IPS-NIHi11 (cell line): ENCODE data around the gene AIFM1.

Experiments used
- DNase-seq: peaks from one replicate; pipeline ENCODE4 v3.0.0; 2012; ENCODE audit warnings: mixed read lengths, low spot score

Gene AIFM1

DNA sequence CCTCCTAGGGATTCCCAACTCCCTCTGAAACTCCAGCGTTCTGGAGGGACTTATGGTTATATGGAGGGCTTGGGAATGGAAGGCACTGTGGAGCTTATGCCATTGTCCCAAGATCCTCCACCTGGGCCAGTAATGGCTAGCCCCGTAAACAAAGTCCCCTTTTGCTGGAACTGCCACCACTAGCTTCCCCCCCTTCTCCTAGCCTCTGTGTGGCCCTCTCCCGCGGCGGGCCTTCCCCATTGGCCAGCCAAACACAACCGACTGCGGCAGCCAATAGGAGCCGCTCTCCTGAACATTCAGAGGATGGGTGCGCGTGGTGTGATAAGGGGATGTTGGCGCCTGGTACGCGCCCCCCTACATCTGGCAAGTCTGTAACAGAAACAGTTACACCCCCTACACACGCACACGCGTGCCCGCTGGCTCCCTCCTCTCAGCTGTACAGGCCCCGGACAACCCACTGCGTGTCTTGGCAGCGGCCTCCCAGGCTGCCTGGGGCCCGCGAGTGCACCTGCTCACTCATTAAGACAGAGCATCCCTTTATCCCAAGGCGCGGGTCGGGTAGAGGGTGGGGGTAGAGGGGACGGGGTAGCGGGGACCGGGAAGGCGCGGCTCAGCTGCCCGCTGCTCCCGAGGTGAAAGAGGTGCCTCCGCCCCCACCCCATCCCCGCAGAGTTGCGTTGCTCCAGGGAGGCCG lies 5.3 kb upstream of the AIFM1 start:
- peak; percentile 79 for DNase-seq

DNA sequence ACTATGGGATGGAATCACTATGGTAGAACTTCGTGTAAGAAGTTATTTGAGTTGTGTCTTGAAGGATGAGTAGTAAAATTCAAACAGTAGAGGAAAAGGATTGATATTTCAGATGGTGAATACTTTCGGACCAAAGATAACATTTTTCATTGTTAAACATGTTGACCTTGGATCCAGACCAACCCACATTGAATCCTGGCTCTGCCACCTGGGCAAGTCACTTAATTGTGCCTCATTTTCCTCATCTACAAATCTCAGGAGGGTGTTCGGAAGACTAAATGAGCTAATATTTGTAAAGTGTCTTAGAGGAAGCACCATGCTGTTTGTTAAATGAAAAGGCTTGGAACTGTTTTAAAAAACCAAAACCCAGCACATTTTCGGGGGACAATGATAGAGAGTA lies 1.4 kb upstream of the AIFM1 start:
- no peak for DNase-seq

DNA sequence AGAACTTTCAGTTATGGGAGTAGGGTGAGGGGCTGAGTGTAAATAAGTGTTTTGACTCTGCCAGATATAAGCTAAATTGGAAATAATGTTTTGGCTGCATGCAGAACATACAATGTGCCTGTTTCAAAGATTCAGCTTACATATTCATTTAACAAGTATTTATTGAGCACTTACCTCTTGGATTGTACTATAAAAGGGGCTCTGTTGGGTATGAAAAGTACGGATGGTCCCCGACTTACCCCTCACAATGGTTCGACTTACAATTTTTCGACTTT lies 799 bp upstream of the AIFM1 start:
- DNase-seq: no peak

DNA sequence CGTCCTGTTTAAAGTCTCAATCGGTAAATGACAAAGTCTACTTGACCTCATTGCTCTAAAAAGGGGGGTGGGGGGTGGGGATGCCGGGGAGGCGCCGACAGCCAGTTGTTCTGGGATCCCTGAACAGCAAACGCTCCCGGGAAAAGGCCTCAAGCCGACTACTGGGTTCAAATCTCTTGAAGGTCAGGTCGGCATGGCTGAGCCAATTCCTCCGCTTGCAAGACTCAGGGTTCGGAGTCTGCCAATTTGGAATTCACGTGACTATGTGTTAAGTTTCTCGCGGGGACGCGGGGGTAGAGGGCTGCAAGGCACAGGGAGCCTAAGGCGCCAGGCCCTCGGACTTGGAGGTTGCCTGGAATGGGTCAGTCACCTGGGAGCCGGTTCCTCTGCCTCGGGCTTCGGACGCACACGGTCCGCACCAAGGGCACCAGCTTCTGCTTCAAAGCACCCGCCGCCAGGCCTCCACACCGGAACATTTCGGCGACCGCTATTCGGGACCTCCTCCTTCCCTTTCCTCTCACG lies 399 bp downstream of the AIFM1 start:
- DNase-seq: peak; percentile 8

DNA sequence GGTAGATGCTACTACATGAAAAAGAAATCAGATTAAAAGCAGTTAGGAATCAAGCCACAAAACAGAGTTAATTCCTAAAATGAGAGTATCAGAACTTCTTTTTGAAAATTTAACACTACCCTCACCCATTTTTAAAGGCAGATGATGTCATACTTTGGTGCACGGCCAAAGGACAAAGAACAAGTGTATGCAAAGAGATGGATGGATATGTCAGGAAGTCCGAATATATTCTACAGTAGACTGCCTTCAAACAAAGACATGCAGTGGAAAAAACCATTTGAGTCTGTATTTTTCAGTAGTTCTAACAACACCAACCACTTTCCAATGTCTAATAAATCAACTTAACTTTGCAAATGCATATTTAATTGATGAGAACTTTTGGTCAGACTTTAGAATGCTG lies 2.2 kb downstream of the AIFM1 start:
- DNase-seq: no peak

DNA sequence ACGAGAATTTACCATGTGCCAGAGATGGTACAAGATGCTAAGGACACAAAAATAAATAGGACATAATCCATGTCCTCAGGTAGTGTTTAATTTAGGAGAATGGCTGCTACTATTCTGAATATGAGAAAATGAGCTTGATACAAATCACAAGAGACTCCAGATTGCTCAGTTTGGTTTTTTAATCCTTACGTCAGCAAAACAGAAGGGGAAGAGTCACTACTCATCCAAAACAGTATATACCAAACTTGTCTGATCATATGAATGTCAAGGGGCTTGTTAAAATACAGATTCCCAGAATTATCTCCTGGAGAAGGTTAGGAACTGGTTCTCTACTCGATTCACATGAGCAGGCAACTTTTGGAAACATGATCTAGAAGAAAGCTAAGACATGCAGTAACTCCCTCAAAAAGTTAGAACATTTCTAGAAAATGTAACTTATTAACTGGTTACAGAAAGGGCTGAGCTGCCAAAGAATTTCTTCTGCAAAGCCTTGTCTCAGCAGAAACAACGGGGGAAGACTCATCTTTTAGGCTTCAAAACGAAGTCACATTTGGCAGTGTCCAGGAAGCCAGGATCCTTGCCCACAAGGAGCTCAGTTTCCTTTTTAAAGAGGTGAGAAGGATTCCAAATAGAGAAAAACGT lies 3.4 kb downstream of the AIFM1 start:
- DNase-seq: no peak

DNA sequence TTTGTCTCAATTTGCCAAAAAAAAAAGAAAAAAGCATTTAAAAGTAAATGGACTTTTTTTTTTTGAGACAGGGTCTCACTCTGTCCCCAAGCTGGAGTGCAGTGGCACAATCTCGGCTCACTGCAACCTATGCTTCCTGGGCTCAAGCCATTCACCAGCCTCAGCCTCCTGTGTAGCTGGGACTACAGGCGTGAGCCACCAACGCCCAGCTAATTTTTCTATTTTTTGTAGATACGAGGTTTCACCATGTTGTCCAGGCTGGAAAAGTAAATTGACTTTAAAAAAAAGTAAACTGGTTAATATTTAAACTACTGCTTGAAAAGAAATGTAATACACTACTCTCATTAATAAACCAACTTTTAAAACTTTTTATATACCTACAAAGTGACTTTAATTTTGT lies 5.9 kb downstream of the AIFM1 start:
- DNase-seq: no peak

DNA sequence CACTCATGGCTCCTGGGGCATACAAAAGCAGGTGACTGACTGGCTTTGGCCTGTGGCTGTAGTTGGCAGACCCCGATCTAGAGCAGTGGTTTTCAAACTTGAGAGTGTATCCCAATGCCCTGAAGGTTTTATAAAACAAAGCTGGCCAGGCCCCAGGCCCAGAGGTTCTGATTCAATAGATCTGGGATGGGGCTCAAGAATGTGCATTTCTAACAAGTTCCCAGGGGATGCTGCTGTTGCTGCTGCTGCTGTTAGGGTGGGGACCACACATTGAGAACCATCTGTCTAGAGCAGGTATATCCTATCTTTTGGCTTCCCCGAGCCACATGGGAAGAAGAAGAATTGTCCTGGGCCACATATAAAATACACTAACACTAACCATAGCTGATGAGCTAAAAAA lies 7.3 kb downstream of the AIFM1 start:
- DNase-seq: no peak

DNA sequence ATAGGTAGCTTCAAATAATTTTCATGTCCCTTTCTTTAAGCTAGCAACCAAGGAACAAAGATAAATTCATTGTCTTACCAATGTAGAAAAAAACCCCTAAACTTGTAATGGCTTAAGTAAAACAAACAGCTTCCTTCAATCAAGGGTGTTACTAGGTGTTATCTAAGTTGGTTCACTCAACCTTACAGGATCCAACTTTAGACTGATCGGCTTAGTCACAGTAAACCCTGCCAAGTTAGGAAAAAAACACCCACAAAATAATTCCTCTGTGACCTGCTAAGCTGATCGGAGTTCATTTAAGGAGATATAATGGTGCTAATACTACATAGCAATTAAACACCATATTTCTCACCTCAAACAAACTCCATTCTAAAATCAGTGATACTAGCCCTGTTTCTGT lies 10.1 kb downstream of the AIFM1 start:
- DNase-seq: no peak

DNA sequence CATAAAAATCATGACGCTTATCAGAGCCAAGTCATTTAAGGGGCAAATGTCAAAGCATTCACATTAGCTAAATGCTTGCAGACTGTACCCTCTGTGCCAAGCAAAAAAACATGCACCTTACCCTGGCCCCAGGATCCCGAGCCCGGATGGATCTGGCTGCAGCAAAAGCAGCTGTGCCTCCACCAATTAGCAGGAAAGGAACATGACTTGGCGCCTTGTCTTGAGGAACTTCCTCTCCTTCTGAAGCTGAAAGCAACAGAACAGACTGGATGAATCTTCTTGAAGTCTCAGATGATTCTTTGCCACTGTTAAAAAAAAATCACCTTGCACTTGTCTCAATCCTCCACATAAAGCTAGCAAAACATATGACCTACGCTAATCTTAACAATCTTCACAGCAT lies 18.0 kb downstream of the AIFM1 start:
- no peak for DNase-seq

DNA sequence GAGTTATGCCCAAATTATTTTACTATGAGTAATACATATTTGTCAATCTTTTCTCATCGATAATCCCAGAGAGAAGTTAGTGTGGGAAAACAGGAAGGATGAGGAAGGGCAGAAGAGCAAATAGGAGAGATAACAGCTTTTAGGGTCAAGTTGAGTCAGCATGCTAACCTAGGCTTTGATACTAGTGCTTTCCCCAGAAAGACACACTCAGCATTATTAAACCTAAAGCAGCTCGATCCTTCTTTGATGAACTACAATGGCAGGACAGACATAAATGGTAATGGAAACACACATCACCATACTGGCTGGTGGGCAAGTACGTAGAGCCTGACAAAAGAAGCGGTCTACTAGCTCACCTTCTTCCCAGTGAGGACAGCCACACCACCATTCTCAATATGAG lies 20.5 kb downstream of the AIFM1 start:
- no peak for DNase-seq

DNA sequence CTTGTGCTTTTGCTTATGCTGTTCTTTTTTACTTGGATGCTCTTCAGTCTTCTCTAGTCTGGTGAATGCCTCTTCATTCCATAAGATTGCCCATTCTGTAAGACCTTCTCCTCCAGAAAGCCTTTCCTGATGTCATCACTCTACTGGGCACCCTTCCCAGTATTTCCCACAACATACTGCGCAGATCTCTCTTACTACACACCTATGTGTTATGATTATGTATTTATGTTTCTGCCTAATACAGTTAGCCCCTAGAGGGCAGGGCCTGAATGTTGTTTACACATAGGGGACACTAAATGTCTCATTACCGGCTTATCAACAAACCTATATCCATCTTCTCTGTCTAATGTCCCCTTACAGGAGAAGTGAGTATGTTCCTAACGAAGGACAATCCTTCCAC lies 21.1 kb downstream of the AIFM1 start:
- no peak for DNase-seq

DNA sequence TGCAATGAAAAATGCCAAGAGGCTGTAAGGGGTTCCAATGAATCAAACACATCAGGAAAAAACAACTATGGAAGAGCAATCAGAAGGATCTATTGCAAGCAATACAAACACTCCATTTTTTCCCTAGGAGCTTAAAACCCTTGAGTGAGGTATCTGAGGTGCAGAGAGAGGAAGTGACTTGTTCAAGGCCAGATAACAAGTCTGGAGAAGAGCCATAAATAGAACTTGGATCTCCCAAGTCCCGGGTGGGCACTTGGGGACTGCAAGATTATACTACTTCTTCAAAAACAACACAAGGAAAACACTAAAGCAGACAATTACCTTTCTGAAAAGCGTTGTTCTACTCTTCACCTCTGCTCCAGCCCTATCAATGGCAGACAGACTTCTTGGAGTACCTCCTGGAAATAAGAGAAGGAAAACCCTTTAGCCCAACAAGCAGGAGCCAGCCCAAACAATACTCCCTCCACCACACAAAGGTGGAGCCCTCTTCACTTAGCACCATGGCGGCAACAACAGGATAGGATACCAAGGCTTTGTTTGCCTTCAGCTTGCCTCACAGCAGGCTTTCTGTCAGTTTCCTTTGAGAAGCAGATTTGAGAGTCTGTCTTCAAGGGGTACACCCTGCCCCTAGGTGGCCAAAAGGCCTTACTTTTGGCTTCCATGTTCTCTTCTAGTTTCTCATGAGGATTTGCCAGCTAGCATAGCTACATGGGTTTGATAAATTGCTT lies 26.0 kb downstream of the AIFM1 start:
- DNase-seq: peak; percentile 30

DNA sequence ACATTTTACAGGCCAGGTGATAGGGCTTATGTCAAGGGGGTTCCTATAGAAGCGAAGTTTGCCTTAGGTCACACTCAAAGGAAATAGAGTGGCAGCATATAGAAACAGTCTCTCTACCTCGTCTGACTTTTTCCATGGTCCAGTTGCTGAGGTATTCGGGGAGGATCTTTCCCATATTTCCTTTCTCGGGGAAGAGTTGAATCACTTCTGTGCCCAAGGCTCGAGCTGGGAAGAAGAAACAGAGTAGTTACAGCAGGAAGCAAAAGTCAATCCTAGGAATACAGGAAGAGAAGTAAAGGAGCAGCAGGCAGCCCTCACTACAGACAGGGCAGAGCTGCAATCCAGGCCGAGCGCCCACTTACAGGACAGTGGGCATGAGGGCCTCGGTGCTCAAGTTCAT lies 28.7 kb downstream of the AIFM1 start:
- DNase-seq: no peak

DNA sequence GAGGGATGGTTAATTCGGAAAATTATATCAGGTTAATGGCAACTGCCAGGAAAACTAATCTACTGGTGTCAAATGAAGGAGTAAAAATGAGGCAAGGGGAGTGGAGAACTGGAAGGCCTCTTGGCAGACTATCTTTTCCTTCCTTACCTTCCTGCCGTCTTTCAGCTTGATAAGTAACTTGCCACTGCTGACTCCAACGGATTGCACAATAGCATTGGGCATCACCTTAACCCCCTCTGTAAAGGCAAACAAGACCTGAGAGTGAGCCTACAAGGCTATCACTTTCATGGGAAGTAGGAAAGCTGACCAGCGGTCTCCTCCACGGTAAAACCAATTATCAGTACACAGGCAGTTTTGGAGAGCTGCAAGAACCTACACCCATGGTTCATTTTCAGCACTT lies 29.1 kb downstream of the AIFM1 start:
- DNase-seq: no peak

DNA sequence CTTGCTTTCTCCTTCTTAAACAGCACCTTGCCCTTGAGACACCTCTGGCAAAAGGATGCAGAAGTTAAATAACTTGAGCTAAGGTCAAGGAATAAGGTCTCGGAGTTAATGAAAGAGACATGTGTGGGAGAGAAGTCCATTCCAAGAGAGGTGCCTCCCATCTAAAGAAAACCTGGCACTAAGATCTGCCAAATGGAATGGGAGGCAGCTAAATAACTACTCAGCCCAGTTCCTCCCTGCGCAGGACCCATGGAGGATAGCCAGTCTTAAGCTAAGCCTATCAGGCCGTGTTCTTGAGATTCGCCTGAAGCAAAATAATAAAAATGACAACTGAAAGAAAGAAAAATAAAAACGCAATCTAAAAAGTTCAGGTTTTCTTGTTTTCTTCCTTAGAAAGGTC lies 34.7 kb downstream of the AIFM1 start:
- no peak for DNase-seq

DNA sequence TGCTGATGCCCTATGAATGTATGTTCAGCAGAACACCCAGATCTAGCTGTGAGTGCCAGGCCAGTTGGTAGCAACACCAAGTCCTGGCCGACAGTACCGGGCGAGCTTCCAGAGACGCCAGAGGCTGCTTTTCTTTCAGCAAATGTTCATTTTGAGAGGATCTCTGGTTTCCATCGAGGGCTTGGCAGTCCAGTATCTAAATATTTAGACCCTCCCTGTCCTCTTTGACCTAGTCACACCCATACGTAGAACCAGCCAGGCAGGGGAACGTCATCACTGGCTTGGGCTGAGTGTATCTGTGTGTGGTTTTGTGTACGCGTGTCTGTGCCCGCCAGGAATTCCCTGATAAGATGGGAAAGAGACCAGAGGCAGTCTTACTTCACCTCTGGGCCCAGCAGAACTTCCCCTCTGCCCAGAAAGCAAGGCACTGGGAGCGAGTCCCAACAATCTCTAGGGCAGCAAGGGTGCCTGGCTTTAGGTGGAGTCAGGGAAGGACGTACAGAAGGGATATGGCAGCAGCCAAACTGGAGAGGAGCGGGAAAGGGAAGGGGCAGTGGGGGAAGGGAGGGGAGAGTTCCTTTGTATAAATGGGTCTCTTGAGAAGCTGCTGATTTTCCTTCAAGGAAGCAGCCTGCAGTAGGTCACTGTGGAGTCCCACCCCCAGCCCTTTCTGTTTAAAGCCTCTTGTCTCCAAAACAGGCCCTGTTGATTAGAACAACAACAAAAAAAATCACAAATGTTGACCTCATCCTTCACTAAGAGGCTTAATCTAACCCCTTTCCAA lies 40.4 kb downstream of the AIFM1 start:
- DNase-seq: no peak

DNA sequence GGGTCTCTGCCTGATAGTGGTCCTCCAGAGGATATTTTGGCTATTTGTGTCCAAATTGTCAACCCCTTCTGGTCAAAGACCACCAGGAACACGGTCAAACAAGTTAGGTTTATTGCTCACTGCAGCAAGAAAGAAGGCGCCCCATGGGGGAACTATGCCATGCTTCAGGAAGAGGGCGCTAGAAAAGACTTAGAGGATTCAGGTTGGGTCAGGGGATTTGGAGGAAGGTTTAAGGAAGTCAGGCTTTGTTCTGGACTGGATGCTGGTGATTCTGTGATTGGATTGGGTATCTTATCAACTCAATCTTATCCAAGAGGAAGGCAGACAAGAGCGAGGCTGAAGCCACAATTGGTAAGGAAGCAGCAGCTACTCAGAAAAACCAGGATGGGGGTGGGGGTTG lies 41.1 kb downstream of the AIFM1 start:
- DNase-seq: no peak

DNA sequence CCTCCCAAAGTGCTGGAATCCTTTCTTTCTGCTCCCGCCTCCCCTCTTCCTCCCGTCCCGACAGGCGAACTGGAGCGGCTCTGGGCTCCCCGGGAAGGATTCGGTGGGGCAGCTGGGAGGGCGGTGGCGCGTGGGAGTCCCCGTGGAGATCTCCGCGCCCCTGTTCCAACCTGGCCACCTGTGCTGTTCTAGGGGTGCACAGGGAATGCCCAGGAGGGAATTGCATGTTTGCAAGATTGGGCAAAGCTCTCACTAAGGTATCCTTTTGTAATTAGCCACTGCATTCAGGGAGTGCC lies 44.2 kb downstream of the AIFM1 start:
- DNase-seq: no peak

DNA sequence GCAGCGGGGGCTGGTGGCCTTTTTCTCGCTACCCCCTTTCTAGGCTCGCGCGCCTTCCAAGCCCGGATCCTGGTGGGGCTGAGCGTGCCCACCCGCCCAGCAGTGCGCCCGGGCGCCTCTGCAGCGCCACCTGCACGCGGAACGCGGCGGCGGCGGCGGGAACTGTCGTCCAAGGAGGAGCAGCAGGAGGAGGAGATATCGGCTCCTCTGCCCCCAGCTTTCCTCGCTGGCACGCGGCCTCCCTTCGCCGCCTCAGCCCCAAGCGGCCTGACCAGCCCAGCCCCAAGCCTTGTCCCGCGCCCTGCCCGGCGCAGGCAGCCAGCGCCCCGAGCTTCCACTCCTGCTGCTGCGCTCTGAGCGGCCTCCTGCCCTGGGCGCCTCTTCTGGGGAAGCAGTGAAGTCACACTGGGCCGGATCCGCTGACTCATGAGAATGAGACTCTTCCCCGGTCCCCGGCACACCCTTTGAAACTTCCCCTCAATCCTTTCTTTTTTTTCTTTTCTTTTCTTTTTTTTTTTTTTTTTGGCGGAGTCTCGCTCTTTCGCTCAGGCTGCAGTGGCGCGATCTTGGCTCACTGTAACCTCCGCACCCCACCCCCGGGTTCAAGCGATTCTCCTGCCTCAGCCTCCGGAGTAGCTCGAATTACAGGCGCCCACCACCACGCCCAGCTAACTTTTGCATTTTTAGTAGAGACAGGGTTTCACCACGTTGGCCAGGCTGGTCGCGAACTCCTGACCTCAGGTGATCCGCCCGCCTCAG lies 44.7 kb downstream of the AIFM1 start:
- peak; percentile 76 for DNase-seq

DNA sequence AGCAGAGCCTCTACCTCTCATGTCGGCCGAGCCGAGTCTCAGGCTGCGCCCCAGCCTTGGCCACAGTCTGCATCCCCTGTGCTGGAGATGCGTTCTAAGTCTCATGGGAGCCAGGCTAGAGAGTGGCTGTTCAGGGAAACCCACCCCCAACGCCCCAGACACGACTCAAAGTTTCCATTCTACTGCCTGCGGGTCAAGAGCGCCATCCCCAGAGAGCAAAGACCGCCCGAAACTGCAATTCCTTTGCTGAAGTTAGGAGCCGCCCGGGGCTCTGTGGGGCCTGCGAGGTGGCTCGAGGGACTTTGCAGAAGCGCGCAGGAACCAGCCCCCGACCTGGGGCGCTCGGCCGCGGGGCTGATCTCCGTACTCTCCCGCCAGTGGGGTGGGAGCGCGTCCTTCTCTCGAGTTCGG lies 45.3 kb downstream of the AIFM1 start:
- peak; percentile 56 for DNase-seq

DNA sequence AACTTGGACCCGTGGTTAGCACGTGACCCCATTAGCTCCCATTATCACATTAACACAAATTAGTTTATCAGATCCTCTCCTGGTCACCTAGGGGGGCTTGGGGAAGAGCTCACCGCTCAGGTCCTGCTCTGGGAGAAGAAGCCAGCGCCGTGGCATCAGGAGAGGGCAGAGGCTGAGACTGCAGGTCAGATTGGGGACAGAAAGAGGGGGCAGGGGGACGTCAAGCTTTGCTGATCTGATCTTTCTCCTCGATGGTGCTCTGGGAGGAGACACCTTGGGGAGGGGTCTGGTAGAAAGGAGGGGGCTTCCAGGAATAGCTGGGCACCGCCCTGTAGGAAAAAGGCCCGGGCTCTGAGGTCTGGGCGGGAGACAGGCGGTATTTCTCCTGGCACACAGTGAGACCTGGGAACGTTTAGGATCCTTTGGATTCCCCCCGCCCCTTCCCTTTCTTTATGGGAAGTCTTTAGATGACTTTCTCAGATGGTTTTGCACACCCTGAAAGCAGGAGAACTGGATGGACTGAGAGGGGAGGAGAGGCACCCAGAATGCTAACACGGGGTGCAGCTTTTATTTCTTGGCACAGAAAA lies 46.2 kb downstream of the AIFM1 start:
- no peak for DNase-seq
